GM20431 (cell line): ENCODE data around the gene TUFT1.
"Not testable (repeated sequence)": the region's sequence is repeated elsewhere in the genome, so short reads cannot be mapped to it uniquely, and the experiment has no call there.

Experiments
- in situ Hi-C: fragments of 300-500 bp; cut with MseI, MboI; formaldehyde crosslinking; loops from one replicate; pipeline ENCODE4 v1.15.0; 2020; ENCODE audit warnings: low sequenced_read_pairs; ENCODE audit not compliant: unreplicated experiment

The TUFT1 gene

DNA sequence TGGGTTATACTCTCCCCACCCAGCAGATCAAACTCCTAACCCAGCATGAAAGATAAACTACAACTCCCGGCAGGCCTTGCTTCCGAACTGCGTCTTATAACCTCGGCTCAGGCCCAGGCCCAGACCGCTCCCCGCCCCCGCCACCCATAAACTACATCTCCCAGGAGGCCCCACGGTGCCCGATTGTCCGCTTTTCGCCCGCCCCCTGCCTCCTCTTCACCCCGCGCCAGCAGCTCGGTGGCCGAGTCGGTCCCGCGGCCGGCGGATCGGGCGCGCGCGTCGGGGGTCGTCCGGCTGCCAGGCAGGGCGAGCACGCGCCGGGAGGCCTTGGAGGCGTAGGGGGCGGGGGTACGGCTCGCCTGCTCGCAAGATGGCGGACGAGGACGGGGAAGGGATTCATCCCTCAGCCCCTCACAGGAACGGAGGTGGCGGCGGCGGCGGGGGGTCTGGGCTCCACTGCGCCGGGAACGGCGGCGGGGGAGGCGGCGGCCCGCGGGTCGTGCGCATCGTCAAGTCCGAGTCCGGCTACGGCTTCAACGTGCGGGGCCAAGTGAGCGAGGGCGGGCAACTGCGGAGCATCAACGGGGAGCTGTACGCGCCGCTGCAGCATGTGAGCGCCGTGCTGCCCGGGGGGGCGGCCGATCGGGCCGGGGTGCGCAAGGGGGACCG is 71.9 kb downstream of the TUFT1 start, which contains the start of gene SNX27:
Gene SNX27 (plus strand): TSS at position 219 of the 669 bp plus-strand sequence. CDS start 152 bp downstream, at position 371.
- in situ Hi-C loops, result no loop called here

DNA sequence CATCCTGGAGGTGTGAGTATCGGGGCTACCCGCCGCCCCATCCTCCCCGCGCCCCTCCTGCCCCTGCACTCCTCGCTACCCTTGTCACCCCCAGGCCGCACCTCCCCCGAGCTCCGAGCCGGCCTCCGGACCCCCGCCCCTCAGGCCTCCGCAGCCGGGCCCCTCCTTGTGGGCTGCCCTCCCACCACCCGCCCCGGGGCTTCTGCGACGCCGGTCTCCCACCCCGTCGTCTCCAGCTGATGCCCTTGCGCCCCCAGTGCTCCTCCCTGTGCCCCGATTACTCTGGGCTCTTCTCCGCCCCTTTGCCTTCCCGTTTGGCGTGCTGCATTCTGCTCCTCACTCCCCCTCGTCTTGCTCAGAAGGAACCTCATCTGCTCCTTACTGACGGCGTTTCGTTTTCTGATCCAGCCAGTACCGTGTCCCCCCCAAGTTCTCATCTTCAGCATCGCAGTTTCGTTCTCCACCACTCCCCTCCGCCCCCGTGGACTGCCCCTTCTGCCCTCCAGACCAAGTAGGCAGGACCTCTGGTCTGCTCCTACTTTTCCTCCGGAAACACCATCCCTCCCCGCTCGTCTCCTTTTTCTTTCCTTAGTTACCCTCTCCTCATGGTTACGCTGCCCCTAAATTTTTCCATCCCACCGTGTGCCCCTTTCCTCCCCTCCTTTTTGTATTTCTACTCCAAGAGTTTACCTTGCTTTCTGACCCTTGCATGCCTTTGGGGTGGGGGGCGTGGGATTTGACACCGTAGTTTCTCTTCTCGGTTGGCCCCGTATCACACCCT is 72.6 kb downstream of the TUFT1 start:
- in situ Hi-C loops, result no loop called here

DNA sequence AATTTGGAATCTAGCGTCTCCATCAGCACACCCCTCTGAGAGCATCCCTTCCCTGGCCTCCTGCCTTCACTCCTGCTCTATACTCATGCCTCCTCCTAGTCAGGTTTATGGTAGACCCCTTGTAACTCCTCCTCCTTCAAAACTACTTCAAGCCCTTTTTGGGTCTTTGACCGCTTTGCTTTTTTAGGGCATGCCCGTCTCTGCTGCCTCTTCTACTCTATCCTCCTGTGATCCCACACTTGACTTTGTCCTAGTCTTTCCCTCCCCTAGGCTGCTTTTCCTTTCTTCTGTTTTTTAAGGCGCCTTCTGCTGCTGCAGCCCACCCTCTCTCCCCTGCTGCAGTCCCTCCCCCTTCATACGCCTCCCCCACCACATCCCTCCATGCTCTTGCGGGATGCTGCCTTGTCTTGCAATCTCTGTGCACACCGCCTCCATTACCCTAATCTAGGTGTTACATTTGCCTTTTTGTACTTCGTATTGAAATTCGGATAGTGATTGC is 73.2 kb downstream of the TUFT1 start:
- in situ Hi-C loops, result no loop called here

DNA sequence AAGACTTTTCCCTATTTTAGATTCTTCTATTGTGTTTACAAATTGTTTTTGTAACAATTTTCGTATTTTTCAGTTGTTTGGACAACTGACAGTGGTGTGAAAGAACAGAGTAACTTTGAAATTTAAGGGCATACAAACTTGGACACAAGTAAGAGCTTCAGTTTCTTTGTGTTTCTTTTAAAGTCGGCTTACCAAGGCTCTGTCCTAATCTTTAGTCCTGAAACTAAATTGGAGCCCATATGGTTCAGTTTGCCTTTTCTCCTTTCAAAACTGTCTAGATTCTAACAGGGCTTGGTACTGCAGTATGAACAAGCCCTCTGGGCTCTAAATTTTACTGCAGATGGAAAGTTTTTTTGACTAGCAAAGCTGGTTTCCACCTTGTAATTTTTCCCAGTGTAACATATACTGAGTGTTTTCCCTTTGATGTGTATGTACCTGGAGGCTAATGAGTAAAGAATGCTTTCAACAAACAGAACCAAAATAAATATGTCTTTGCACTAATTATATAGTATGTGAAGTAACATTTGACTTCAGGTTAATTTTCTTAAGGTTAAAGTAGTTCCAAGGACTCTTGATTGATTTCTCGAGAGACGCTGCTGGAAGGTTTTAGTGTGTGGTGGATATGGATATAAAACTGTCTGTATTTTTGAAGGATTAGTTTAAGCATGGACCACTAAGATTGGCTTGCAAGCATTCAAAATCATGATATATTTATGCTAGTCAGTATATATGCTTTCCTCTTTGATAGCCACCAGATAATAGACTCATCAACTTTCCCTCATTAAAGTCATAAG is 75.8 kb downstream of the TUFT1 start:
- in situ Hi-C loops, result no loop called here

- in situ Hi-C loops, result no loop called here
Observed at GRCh38 chr1:151616505-151616849, 76.4 kb downstream of the TUFT1 start.

DNA sequence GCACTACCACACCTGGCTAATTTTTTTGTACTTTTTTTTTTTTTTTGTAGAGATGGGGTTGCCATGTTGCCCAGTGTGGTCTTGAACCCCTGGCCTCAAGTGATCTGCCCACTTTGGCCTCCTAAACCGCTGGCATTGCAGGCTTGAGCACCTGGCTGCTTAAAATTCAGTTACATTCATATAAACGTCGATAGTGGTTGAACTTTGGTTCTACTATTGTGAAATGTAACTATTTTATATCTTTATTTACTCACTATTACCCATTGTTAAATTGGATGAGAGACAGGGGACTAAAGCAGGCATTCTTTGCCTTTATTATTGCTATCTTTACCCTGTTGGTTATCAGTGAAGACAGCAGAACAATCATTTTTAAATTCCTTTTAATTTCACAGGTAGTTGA is 77.9 kb downstream of the TUFT1 start:
- in situ Hi-C loops, result no loop called here

- in situ Hi-C loops, result no loop called here
Observed at GRCh38 chr1:151618470-151618869, 78.4 kb downstream of the TUFT1 start.

- in situ Hi-C loops, result not testable (repeated sequence)
Observed at GRCh38 chr1:151618996-151619395, 78.9 kb downstream of the TUFT1 start.

- in situ Hi-C loops, result no loop called here
Observed at GRCh38 chr1:151619489-151620093, 79.5 kb downstream of the TUFT1 start.

DNA sequence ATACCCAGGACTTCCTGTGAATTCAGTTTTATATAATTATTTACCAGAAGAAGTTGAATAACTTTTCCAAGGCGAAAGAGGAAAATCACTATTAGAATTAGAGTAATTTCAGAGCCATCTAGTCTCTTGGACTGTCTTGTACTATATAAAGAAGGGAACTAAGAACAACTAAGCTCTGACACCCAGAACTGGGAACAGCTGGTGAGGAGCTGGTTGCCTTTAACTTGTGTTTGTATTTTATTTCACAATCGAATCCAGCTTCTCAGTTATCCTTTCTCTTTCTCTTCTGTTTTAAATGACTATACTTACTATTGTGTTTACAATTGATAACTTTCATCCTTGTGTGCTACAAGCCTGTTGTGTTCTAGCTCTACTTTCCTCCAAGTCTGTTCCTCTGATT is 80.2 kb downstream of the TUFT1 start:
- in situ Hi-C loops, result no loop called here

DNA sequence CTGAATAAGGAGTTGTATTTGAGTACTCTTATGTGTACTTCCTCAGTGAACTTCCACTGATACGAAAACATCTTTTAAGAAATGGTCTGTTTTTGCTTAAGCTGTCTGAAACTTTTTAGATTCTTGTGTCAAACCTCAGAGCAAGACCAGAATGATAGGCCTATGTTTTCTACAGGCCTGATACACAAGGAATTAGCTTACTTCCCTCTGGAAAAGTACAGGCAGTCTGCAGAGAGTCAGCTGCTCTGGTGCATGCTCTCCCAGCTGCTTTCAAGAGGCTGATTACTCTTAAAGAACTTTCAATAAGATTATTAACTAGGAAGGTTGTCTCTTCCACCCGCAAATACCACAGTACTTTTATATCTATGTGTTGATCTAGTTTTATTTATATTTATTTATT is 81.2 kb downstream of the TUFT1 start:
- in situ Hi-C loops, result no loop called here

- in situ Hi-C loops, result no loop called here
Observed at GRCh38 chr1:151624783-151625182, 84.7 kb downstream of the TUFT1 start.

DNA sequence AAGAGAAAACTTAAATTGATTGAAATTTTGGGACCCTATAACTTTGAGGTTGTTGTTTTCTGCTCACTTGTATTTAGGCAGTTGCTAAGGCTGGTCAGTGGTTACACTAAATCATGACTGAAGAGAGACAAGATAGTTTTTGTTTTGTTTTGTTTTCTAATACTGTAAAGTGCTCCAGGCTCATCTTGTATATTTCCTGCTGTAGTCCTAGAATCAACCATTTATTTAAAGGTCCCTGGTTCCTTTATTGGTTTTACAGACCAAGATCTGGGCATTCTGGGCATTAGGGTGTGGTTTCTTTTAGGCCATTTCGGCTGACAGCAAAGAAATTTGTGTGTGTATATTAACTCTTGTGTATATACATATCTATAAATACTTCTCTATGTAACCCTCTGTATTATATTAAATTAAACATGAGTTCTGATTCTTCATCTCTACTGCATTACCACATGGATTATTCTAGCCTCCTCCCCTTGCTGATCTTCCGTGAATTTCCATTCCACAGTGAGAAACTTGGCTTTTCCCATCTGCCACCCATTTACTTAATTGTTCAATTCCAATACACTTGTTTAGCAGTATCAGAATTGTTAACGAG is 86.7 kb downstream of the TUFT1 start:
- in situ Hi-C loops, result no loop called here

GRCh38 chr1:151629278-151629677 is 89.2 kb downstream of the TUFT1 start:
- in situ Hi-C loops, result no loop called here
